K562 (cell line): ENCODE results near the gene INO80E. TPM values are rescaled to one million over a fixed set of nuclear protein-coding genes. Genes with fewer than 3 reads are reported as not detected.

ENCODE experiments used
- ATAC-seq: fragments of 200-7000 bp; cut with Tn5 transposase; 3 replicates; pipeline ENCODE4 v1.9.1; 2020; ENCODE audit warnings: moderate library complexity
- BruUV-seq: library from RNA; stranded (reverse); fragments of 400-500 nt; replicated peaks from 2 replicates; lab custom pipeline; 2021; lab: Mats Ljungman, UMichigan
- CTCF ChIA-PET: fragments of 300-600 bp; formaldehyde crosslinking; extraction: SDS; loops from one replicate; lab custom pipeline; 2021; ENCODE audit warnings: low intra/inter-chr PET ratio; lab: Yijun Ruan, JAX
- POLR2A ChIA-PET: fragments of 300-600, 350-650 bp; sonication (Branson Sonifier 250); formaldehyde crosslinking; extraction: SDS; loops from one replicate; lab custom pipeline; 2021; ENCODE audit warnings: antibody characterized with exemption, inconsistent platforms; lab: Yijun Ruan, JAX
- DNase-seq, 4 experiments: peaks; one replicate each; pipeline versions ENCODE4 v3.0.0 to v3.0.0-alpha.2; 2011 to 2018; ENCODE audit warnings: low spot score in 3 of 4, mixed read lengths in 3 of 4; ENCODE audit errors: extremely low read depth in 1 of 4
- FAIRE-seq: peaks from 2 replicates; lab custom pipeline; 2011; peaks lifted over from hg19 to GRCh38; lab: Jason Lieb, UNC
- H2AFZ ChIP-seq: 2 replicates; pipeline ENCODE4 v1.6.0; 2011; ENCODE audit warnings: low read depth, low read length, control low read depth, inconsistent platforms
- H3K27ac ChIP-seq: fragments of 200-600 bp; 3 replicates; pipeline ENCODE4 v1.8.0; 2011; ENCODE audit warnings: low read depth, mild to moderate bottlenecking, control low read depth, inconsistent platforms, low read length, moderate library complexity, mixed read lengths; ENCODE audit errors: extremely low read depth
- H3K27me3 ChIP-seq, 2 experiments: fragments of 300-600 bp in 1 of 2; 2 replicates in 1 of 2; 3 replicates in 1 of 2; pipeline versions ENCODE4 v1.6.0 to v1.8.0; 2011; ENCODE audit warnings: inconsistent platforms in 2 of 2, low read length in 2 of 2, mild to moderate bottlenecking in 1 of 2, mixed read lengths in 1 of 2, moderate library complexity in 1 of 2; ENCODE audit not compliant: control insufficient read depth in 2 of 2, insufficient read depth in 2 of 2
- H3K36me3 ChIP-seq: fragments of 300-600 bp; 3 replicates; pipeline ENCODE4 v1.8.0; 2011; ENCODE audit warnings: mild to moderate bottlenecking, low read length, inconsistent platforms; ENCODE audit not compliant: control insufficient read depth, insufficient read depth
- H3K4me1 ChIP-seq, 2 experiments: fragments of 200-600 bp in 1 of 2; replicated peaks in 1 of 2; 2 replicates in 1 of 2; 3 replicates in 1 of 2; pipeline versions ENCODE4 v1.5.1 to v1.8.0; 2011; ENCODE audit warnings: inconsistent platforms in 2 of 2, low read length in 2 of 2, mild to moderate bottlenecking in 1 of 2, mixed read lengths in 1 of 2, moderate library complexity in 1 of 2; ENCODE audit not compliant: control insufficient read depth in 2 of 2, insufficient read depth in 2 of 2
- H3K4me2 ChIP-seq: 2 replicates; pipeline ENCODE4 v1.6.1; 2011; ENCODE audit warnings: low read length, control low read depth, inconsistent platforms, mixed read lengths; ENCODE audit not compliant: insufficient read depth
- H3K4me3 ChIP-seq: fragments of 200-600 bp; sonication (generic), shearing (Covaris generic); 2 replicates; pipeline ENCODE4 v1.5.1; 2016; ENCODE audit warnings: control low read depth, inconsistent platforms
- H3K79me2 ChIP-seq: fragments of 200-600 bp; 3 replicates; pipeline ENCODE4 v1.8.0; 2011; ENCODE audit warnings: low read length, inconsistent platforms; ENCODE audit not compliant: control insufficient read depth, insufficient read depth
- H3K9ac ChIP-seq, 2 experiments: 2 replicates each; pipeline versions ENCODE4 v1.6.0 to v1.6.1; 2011; ENCODE audit warnings: low read depth in 2 of 2, low read length in 2 of 2, control low read depth in 1 of 2, inconsistent platforms in 1 of 2, mild to moderate bottlenecking in 1 of 2, mixed read lengths in 1 of 2; ENCODE audit not compliant: insufficient read depth in 1 of 2
- H3K9me1 ChIP-seq: one replicate; pipeline ENCODE4 v1.6.0; 2011; ENCODE audit warnings: inconsistent platforms, mild to moderate bottlenecking, low read length, moderate library complexity; ENCODE audit not compliant: control insufficient read depth, insufficient read depth
- H3K9me3 ChIP-seq: replicated peaks from 2 replicates; pipeline ENCODE4 v1.5.1; 2011; ENCODE audit warnings: low read depth, low read length, inconsistent platforms; ENCODE audit not compliant: control insufficient read depth, insufficient read depth
- H4K20me1 ChIP-seq: replicated peaks from 2 replicates; pipeline ENCODE4 v1.6.1; 2011; ENCODE audit warnings: low read length, inconsistent platforms, mixed read lengths; ENCODE audit not compliant: control insufficient read depth, insufficient read depth
- CEBPZ ChIP-seq: fragments of 150-350 bp; IDR thresholded peaks from 2 replicates; pipeline ENCODE4 v1.6.1; 2014; ENCODE audit warnings: low read depth, mild to moderate bottlenecking, low read length, borderline replicate concordance
- KAT2B ChIP-seq: IDR thresholded peaks from one replicate; pipeline ENCODE4 v1.6.1; 2012; ENCODE audit warnings: low read depth, mild to moderate bottlenecking, control low read depth, inconsistent platforms, low read length, moderate library complexity
- POU5F1 ChIP-seq: fragments of 150-350 bp; IDR thresholded peaks from 2 replicates; pipeline ENCODE4 v1.6.1; 2014; ENCODE audit warnings: borderline replicate concordance, low read length, low read depth, mild to moderate bottlenecking; ENCODE audit not compliant: partially characterized antibody
- RBFOX2 ChIP-seq: fragments of 200-400 bp; formaldehyde crosslinking; IDR thresholded peaks from 2 replicates; pipeline ENCODE4 v1.6.1; 2017; ENCODE audit warnings: low read depth, mild to moderate bottlenecking, low read length, moderate library complexity
- RBM25 ChIP-seq: fragments of 200-400 bp; formaldehyde crosslinking; IDR thresholded peaks from 2 replicates; pipeline ENCODE4 v1.6.1; 2018; ENCODE audit warnings: low read length, low read depth, moderate library complexity; ENCODE audit not compliant: severe bottlenecking
- TBL1XR1 ChIP-seq, 2 experiments: IDR thresholded peaks; 2 replicates each; pipeline ENCODE4 v1.6.1; 2012; ENCODE audit warnings: improper control_type of control experiment in 2 of 2, low read length in 2 of 2, mild to moderate bottlenecking in 1 of 2
- USF2 ChIP-seq: sonication (generic); formaldehyde crosslinking; IDR thresholded peaks from 2 replicates; pipeline ENCODE4 v1.5.0; 2020; ENCODE audit warnings: missing genetic modification reagents
- ZNF232 ChIP-seq: sonication (generic); formaldehyde crosslinking; IDR thresholded peaks from 2 replicates; pipeline ENCODE4 v1.8.0; 2022; ENCODE audit warnings: mild to moderate bottlenecking, missing genetic modification reagents
- ZNF655 ChIP-seq: fragments of 250-450 bp; sonication (Bioruptor Pico); IDR thresholded peaks from 2 replicates; pipeline ENCODE4 v1.5.0; 2021
- ZNF695 ChIP-seq: fragments of 450-650 bp; formaldehyde crosslinking; IDR thresholded peaks from 2 replicates; pipeline ENCODE4 v1.4.0; 2020; ENCODE audit warnings: mild to moderate bottlenecking, moderate library complexity
- WGBS: fragments of 100-300 bp; shearing (Covaris generic); methylation state at CpG from one replicate; pipeline ENCODE4 v1.1.6; 2016; ENCODE audit warnings: low coverage, mixed read lengths; ENCODE audit not compliant: insufficient coverage; ENCODE audit errors: missing lambda C conversion rate; 5-methylcytosine and 5-hydroxymethylcytosine counted together
- in situ Hi-C: fragments of 300-500 bp; cut with MboI; formaldehyde crosslinking; loops from 4 replicates; pipeline ENCODE4 v1.15.0; 2018; ENCODE audit warnings: inconsistent platforms, mixed read lengths
- intact Hi-C: fragments of 100-400 bp; cut with micrococcal nuclease; formaldehyde crosslinking; loops from 2 replicates; pipeline ENCODE4 v1.14.2; 2022
- polyA plus RNA-seq, 8 experiments: library from polyadenylated mRNA; depleted of rRNA in 4 of 8; stranded (reverse) in 5 of 8; unstranded in 3 of 8; fragments of >200 nt; fragmentation: Nextera tagmentation in 2 of 8; fragmentation: Illumina TruSeq in 1 of 8; extraction: Ambion mirVana in 2 of 8; extraction: Trizol in 1 of 8; gene quantifications; 2 replicates each; pipeline versions ENCODE4 v1.2.1 to v1.2.3, GENCODE V29; 2011 to 2014; ENCODE audit warnings: inconsistent platforms in 1 of 8, missing spikeins in 1 of 8
- total RNA-seq, 7 experiments: library from RNA; depleted of rRNA in 6 of 7; stranded (reverse); fragments of >200 nt in 6 of 7; fragmentation: Illumina TruSeq in 2 of 7; extraction: Trizol in 2 of 7; gene quantifications; 2 replicates each; pipeline versions ENCODE4 v1.2.1 to v1.2.3, GENCODE V29; 2011 to 2021; ENCODE audit warnings: low replicate concordance in 1 of 7
- TF ChIP-seq, protein P1 (sequence below), 2 experiments: fragments of 200-800 bp in 1 of 2; sonication (Bioruptor generic) in 1 of 2; sonication (generic) in 1 of 2; formaldehyde crosslinking in 1 of 2; IDR thresholded peaks in 1 of 2; conservative IDR thresholded peaks in 1 of 2; 2 replicates each; pipeline versions ENCODE4 v1.5.0 to v1.6.1; 2016 to 2020; ENCODE audit warnings: missing compliant biosample characterization in 1 of 2, missing genetic modification characterization in 1 of 2, missing genetic modification reagents in 1 of 2

INO80E gene
- total and polyA plus RNA-seq, 9 of the 15 experiments (the other 6 are each of a cell fraction or from before 2014, with no cell fraction given) = 0.31 to 102 (median 49.3) TPM

- TF ChIP-seq ZNF655 (CRISPR knock-in tag) (no peak), POU5F1 (no peak)
Measured at GRCh38 chr16:30028438-30029076, 32.5 kb downstream of the INO80E start (continued).

DNA sequence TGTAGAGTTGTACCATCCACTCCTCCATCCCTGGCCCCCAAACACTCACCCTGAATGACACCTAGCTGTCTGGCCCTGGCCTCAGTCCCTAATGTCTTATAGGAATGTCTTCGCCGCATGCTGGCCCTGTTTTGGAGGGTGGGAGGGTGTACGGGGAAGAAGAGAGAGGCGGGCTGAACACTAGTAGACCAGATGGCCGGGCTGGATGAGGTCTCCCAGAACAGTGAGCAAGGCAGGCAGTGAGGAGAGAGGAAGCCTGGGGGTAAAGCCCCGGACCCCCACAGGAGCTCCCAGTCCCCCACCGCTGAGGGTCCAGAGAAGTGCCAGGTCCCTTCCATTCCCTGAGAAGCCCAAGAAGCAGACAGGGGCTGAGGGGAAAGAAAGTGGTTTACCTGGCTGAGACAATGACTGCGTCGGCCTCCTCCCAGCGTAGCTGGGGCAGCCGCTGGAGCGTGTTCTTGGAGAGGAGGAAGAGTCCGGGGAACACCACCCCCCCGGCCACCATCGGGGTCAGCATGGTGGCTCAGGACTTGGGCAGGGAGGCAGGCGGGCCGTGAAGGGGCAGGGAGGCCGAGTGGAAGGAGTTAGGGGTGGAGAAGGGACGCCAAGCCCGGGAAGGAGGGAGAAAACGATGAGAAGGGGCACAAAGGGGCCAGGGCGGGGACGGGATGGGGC lies 34.1 kb downstream of the INO80E start:
- BruUV-seq = no TSS peak
- Histone ChIP-seq H3K9me3 (no peaks in the 10 kb centered on the region), H3K79me2 (no peaks in the 10 kb centered on the region), H4K20me1 (peaks cover 13% of the 10 kb centered on the region; the same call in 1 of the 2 replicates), H3K9me1 (peaks cover 4% of the 10 kb centered on the region), H3K4me3 (no peak overlapping the region), H3K4me2 (no peak overlapping the region), H3K9ac (no peak overlapping the region), H3K27ac (no peak overlapping the region), H3K4me1 (peaks cover 0 to 31% of the 10 kb centered on the region in 2 experiments; a peak in 2 of 5 replicates), H3K27me3 (peaks cover 16 to 67% of the 10 kb centered on the region in 2 experiments; a peak in 4 of 5 replicates), H2AFZ (no peak overlapping the region), H3K36me3 (no peaks in the 10 kb centered on the region)
- ATAC-seq (no peak), FAIRE-seq (no peak), DNase-seq (no peak)
- in situ Hi-C loops (no loop called here), intact Hi-C loops (no loop called here)
- WGBS = 21% methylated on average over 6 of the region's 23 CpGs
- CTCF ChIA-PET = no interaction called here
- POLR2A ChIA-PET = interaction anchor here (0.6 kb wide), 1 partner anchor 47 kb away, joined by 3 read pairs; no protein-coding TSS in a partner anchor
- TF ChIP-seq, protein P1, sequence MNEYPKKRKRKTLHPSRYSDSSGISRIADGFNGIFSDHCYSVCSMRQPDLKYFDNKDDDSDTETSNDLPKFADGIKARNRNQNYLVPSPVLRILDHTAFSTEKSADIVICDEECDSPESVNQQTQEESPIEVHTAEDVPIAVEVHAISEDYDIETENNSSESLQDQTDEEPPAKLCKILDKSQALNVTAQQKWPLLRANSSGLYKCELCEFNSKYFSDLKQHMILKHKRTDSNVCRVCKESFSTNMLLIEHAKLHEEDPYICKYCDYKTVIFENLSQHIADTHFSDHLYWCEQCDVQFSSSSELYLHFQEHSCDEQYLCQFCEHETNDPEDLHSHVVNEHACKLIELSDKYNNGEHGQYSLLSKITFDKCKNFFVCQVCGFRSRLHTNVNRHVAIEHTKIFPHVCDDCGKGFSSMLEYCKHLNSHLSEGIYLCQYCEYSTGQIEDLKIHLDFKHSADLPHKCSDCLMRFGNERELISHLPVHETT (CRISPR knock-in tag; conservative IDR thresholded peaks at IDR 0.05 in 1 of 2, IDR thresholded peaks at IDR 0.05 in 1 of 2) = no peak
- TF ChIP-seq RBM25 = no peak
- no peak for TF ChIP-seq KAT2B
- TF ChIP-seq USF2 (CRISPR knock-in tag) = no peak
- TF ChIP-seq TBL1XR1 (IDR thresholded peaks at IDR 0.05; ENCODE audit: low read length in 2 of 2) = no peak
- no peak for TF ChIP-seq CEBPZ
- TF ChIP-seq ZNF232 (CRISPR knock-in tag) = no peak
- no peak for TF ChIP-seq RBFOX2
- TF ChIP-seq ZNF695 (CRISPR knock-in tag) = no peak
